ENCODE results near the gene RAB11FIP4.

Gene RAB11FIP4

DNA sequence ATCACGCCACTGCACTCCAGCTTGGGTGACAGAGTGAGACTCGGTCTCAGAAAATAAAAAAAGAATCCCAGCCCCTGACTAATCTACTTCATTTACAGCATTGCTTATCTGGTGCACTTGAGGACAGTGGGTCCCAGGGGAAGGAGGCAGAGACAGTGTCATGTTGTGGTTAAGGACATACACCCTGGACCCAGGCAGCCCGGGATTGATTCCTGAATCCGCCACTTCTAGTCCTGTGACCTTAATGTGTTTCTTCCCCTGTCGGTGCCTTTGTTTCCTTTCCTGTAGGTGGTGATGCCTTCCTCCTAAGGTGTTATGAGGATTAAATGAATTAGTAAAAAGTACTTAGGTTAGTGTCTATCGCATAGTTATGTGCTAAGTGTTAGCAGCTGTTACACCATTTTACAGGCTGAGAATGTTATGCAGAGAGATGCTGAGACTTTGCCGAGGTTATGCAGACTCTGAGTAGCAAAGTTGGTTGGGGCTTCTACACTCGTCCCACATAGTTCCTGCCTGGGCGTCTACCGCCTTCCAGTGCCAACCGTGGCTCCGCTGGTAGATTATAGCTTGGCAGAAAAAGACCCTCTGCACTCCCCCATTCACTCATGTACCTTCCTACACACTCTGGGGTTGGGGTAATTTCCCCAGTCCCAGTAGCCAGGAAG lies 74.8 kb downstream of the RAB11FIP4 start:
- no peak overlapping the region for H3K27ac ChIP-seq (replicated peaks)
- no peak overlapping the region for H3K4me3 ChIP-seq (replicated peaks; ENCODE audit: insufficient read depth, low read length)
- TF ChIP-seq POLR2AphosphoS5 (IDR thresholded peaks at IDR 0.05; ENCODE audit: low read depth) = no peak
- TF ChIP-seq, protein P1, sequence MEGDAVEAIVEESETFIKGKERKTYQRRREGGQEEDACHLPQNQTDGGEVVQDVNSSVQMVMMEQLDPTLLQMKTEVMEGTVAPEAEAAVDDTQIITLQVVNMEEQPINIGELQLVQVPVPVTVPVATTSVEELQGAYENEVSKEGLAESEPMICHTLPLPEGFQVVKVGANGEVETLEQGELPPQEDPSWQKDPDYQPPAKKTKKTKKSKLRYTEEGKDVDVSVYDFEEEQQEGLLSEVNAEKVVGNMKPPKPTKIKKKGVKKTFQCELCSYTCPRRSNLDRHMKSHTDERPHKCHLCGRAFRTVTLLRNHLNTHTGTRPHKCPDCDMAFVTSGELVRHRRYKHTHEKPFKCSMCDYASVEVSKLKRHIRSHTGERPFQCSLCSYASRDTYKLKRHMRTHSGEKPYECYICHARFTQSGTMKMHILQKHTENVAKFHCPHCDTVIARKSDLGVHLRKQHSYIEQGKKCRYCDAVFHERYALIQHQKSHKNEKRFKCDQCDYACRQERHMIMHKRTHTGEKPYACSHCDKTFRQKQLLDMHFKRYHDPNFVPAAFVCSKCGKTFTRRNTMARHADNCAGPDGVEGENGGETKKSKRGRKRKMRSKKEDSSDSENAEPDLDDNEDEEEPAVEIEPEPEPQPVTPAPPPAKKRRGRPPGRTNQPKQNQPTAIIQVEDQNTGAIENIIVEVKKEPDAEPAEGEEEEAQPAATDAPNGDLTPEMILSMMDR (IDR thresholded peaks at IDR 0.05; ENCODE audit: insufficient read depth, low read length) = no peak
- no peak for TF ChIP-seq GABPA (IDR thresholded peaks at IDR 0.05; ENCODE audit: low read depth)
- TF ChIP-seq SPI1 (IDR thresholded peaks at IDR 0.05; ENCODE audit: borderline replicate concordance, low read depth) = no peak
- TF ChIP-seq, protein P2, sequence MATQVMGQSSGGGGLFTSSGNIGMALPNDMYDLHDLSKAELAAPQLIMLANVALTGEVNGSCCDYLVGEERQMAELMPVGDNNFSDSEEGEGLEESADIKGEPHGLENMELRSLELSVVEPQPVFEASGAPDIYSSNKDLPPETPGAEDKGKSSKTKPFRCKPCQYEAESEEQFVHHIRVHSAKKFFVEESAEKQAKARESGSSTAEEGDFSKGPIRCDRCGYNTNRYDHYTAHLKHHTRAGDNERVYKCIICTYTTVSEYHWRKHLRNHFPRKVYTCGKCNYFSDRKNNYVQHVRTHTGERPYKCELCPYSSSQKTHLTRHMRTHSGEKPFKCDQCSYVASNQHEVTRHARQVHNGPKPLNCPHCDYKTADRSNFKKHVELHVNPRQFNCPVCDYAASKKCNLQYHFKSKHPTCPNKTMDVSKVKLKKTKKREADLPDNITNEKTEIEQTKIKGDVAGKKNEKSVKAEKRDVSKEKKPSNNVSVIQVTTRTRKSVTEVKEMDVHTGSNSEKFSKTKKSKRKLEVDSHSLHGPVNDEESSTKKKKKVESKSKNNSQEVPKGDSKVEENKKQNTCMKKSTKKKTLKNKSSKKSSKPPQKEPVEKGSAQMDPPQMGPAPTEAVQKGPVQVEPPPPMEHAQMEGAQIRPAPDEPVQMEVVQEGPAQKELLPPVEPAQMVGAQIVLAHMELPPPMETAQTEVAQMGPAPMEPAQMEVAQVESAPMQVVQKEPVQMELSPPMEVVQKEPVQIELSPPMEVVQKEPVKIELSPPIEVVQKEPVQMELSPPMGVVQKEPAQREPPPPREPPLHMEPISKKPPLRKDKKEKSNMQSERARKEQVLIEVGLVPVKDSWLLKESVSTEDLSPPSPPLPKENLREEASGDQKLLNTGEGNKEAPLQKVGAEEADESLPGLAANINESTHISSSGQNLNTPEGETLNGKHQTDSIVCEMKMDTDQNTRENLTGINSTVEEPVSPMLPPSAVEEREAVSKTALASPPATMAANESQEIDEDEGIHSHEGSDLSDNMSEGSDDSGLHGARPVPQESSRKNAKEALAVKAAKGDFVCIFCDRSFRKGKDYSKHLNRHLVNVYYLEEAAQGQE (IDR thresholded peaks at IDR 0.05; ENCODE audit: insufficient replicate concordance, low read depth) = no peak
- no peaks in the 10 kb centered on the region for H3K27me3 ChIP-seq (ENCODE audit: insufficient read depth, poor library complexity, severe bottlenecking)
- no peak for DNase-seq (ENCODE audit: low read depth in 1 of 2, low spot score in 1 of 2)

DNA sequence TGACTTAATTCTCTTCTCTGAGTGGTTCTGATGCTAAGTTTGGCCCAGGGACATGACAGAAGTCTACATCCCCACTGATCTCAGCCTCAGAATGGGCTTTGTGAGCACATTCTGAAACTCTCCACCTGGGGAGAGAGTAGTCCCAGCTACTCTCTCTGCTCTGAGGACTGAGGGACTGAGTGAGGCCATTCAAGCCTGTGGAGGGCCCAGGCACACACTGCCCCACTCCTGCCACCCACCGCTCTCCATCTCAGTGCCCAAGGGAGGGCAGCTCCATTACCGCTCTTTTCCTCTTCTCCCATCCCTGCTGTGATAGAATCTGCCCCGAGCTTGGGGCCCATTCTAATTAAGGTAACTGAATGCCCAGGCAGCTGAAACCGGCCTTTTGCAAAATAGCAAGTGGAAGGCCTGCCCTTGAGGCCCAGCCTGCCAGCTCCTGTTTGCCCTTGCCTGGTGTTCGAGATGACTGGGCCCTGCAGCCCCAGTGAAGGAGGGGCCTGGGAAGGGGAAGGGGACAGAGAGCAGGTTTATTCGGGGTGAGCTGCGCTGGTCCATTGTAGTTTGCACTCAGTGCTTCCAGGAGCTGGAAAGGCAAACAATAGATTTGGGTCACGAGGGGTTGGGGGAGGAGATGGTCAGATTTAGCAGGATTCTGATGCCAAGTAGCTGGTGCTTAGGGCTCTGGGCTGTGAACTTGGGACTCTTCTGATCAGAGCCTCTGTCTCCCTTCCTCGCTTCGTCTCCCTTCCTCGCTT lies 76.2 kb downstream of the RAB11FIP4 start:
- Histone ChIP-seq H3K27ac (replicated peaks) (no peak overlapping the region), H3K4me3 (replicated peaks; ENCODE audit: insufficient read depth, low read length) (no peak overlapping the region), H3K27me3 (ENCODE audit: insufficient read depth, poor library complexity, severe bottlenecking) (no peaks in the 10 kb centered on the region)
- TF ChIP-seq GABPA (IDR thresholded peaks at IDR 0.05; ENCODE audit: low read depth) (no peak), SPI1 (IDR thresholded peaks at IDR 0.05; ENCODE audit: borderline replicate concordance, low read depth) (no peak), POLR2AphosphoS5 (IDR thresholded peaks at IDR 0.05; ENCODE audit: low read depth) (no peak)
- TF ChIP-seq, protein P2 (IDR thresholded peaks at IDR 0.05; ENCODE audit: insufficient replicate concordance, low read depth) = no peak
- TF ChIP-seq, protein P1 (IDR thresholded peaks at IDR 0.05; ENCODE audit: insufficient read depth, low read length) = no peak
- no peak for DNase-seq (ENCODE audit: low read depth in 1 of 2, low spot score in 1 of 2)

DNA sequence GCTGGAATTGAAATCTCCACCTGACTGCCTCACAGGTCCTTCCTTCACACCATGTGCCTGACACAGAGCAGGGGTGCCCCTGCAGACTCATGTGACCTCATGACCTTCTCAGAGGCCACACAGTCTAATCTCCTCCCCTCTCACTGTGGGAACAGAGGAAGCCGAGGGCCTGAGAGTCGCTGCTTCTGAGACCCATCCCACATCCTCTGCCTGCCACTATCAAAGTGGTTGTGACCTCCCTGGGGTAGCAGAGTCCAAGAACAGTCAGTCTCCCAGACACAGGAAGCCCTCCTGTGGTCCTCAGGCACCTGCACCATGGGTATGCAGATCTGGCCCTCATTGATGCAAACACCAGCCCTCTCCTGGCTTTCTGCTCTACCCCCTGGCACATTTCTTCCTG lies 78.5 kb downstream of the RAB11FIP4 start:
- H3K27ac ChIP-seq (replicated peaks) = no peak overlapping the region
- TF ChIP-seq POLR2AphosphoS5 (IDR thresholded peaks at IDR 0.05; ENCODE audit: low read depth) (no peak), GABPA (IDR thresholded peaks at IDR 0.05; ENCODE audit: low read depth) (no peak), SPI1 (IDR thresholded peaks at IDR 0.05; ENCODE audit: borderline replicate concordance, low read depth) (no peak)
- TF ChIP-seq, protein P1 (IDR thresholded peaks at IDR 0.05; ENCODE audit: insufficient read depth, low read length) = no peak
- TF ChIP-seq, protein P2 (IDR thresholded peaks at IDR 0.05; ENCODE audit: insufficient replicate concordance, low read depth) = no peak
- DNase-seq (ENCODE audit: low read depth in 1 of 2, low spot score in 1 of 2) = no peak
- H3K27me3 ChIP-seq (ENCODE audit: insufficient read depth, poor library complexity, severe bottlenecking) = no peaks in the 10 kb centered on the region
- no peak overlapping the region for H3K4me3 ChIP-seq (replicated peaks; ENCODE audit: insufficient read depth, low read length)
